ENCODE results near the gene LDAF1. TPM values are rescaled to one million over a fixed set of nuclear protein-coding genes. Genes with fewer than 3 reads are reported as not detected.
"Not testable (repeated sequence)": the region's sequence is repeated elsewhere in the genome, so short reads cannot be mapped to it uniquely, and the experiment has no call there.

LDAF1 gene
- total and polyA plus RNA-seq, 4 donors, result 1.2 to 2.4 (median 1.7) TPM

- TF ChIP-seq RAD21 (IDR thresholded peaks at IDR 0.05) (no peak), ATF3 (IDR thresholded peaks at IDR 0.05) (no peak), SP1 (IDR thresholded peaks at IDR 0.05) (no peak), RXRA (IDR thresholded peaks at IDR 0.05) (no peak), YY1 (IDR thresholded peaks at IDR 0.05) (no peak), CTCF (IDR thresholded peaks at IDR 0.05; ENCODE audit: low read depth, low read length, missing input control) (no peak), EGR1 (IDR thresholded peaks at IDR 0.05; ENCODE audit: low read depth in 2 of 2) (no peak), JUND (IDR thresholded peaks at IDR 0.05) (no peak), FOXA2 (IDR thresholded peaks at IDR 0.05) (no peak), MAX (IDR thresholded peaks at IDR 0.05) (no peak), ZBTB33 (IDR thresholded peaks at IDR 0.05) (no peak), REST (IDR thresholded peaks at IDR 0.05) (no peak), FOXA1 (IDR thresholded peaks at IDR 0.05) (no peak), HNF4G (IDR thresholded peaks at IDR 0.05) (no peak), TAF1 (conservative IDR thresholded peaks at IDR 0.05) (no peak), NR2F2 (IDR thresholded peaks at IDR 0.05) (no peak)
- Histone ChIP-seq H3K27me3 (ENCODE audit: control insufficient read depth in 4 of 4, insufficient read depth in 4 of 4, low read length in 3 of 4) (no peaks in the 10 kb centered on the region), H3K9me3 (ENCODE audit: control insufficient read depth in 4 of 4, low read length in 3 of 4) (no peaks in the 10 kb centered on the region), H3K27ac (ENCODE audit: low read depth in 1 of 2, low read length in 2 of 2) (no peak overlapping the region), H3K9ac (ENCODE audit: low read depth in 1 of 2, low read length in 2 of 2) (no peak overlapping the region), H3K4me1 (ENCODE audit: control insufficient read depth in 4 of 4, insufficient read depth in 4 of 4, low read length in 3 of 4) (no peaks in the 10 kb centered on the region), H3K36me3 (ENCODE audit: control insufficient read depth in 4 of 4, insufficient read depth in 3 of 4, low read depth in 1 of 4, low read length in 3 of 4) (peaks cover 0 to 2% (median 0%) of the 10 kb centered on the region in 4 donors), H3K4me3 (ENCODE audit: low read depth in 1 of 3, low read length in 3 of 3) (no peak overlapping the region)
- 95% methylated on average over 5 of the region's 5 CpGs for WGBS
- DNase-seq (ENCODE audit: low spot score), result no peak
Measured at GRCh38 chr16:21169249-21169981, 10.9 kb downstream of the LDAF1 start.

GRCh38 chr16:21170116-21170515, 11.6 kb downstream of the LDAF1 start:
- not testable (repeated sequence) for DNase-seq (ENCODE audit: low spot score); H3K9ac ChIP-seq (ENCODE audit: low read depth in 1 of 2, low read length in 2 of 2); H3K9me3 ChIP-seq (ENCODE audit: control insufficient read depth in 4 of 4, low read length in 3 of 4); H3K27ac ChIP-seq (ENCODE audit: low read depth in 1 of 2, low read length in 2 of 2); H3K36me3 ChIP-seq (ENCODE audit: control insufficient read depth in 4 of 4, insufficient read depth in 3 of 4, low read depth in 1 of 4, low read length in 3 of 4); H3K4me3 ChIP-seq (ENCODE audit: low read depth in 1 of 3, low read length in 3 of 3); H3K27me3 ChIP-seq (ENCODE audit: control insufficient read depth in 4 of 4, insufficient read depth in 4 of 4, low read length in 3 of 4); H3K4me1 ChIP-seq (ENCODE audit: control insufficient read depth in 4 of 4, insufficient read depth in 4 of 4, low read length in 3 of 4)
- 95% methylated on average over 8 of the region's 8 CpGs for WGBS

Measured in liver (tissue), 9 donors.